Spleen (tissue), 7 donors: ENCODE results near the gene RAB23.

Experiments
- CTCF ChIP-seq, 11 experiments: fragments of 200-600 bp in 7 of 11; fragments of 450-650 bp in 4 of 11; sonication (generic) in 4 of 11; IDR thresholded peaks in 8 of 11; conservative IDR thresholded peaks in 3 of 11; 1 replicate in 7 of 11; 2 replicates in 4 of 11; pipeline versions ENCODE4 v1.4.0 to v1.8.0; 2016 to 2021; ENCODE audit warnings: antibody characterized with exemption in 11 of 11, inconsistent platforms in 4 of 11, mild to moderate bottlenecking in 1 of 11
- POLR2A ChIP-seq, 3 donors: fragments of 450-650 bp; IDR thresholded peaks; one replicate each; pipeline ENCODE4 v1.5.1; 2017; ENCODE audit warnings: antibody characterized with exemption in 3 of 3, mild to moderate bottlenecking in 1 of 3
- POLR2AphosphoS5 ChIP-seq, 3 donors: sonication (generic); formaldehyde crosslinking; IDR thresholded peaks; one replicate each; pipeline ENCODE4 v1.5.1; 2017; ENCODE audit warnings: antibody characterized with exemption in 3 of 3
- donor health status: DM: no; HTN: no; CAD: no; lungs with moderate emphysema.
- donor health status: DM: no; HTN: no; CAD: no.
- donor health status: DM: no; HTN: no; CAD: no.

GRCh38 chr6:57263739-57264138 lies 41.6 kb upstream of the RAB23 start:
- TF ChIP-seq CTCF (IDR thresholded peaks at IDR 0.05 in 8 of 11, conservative IDR thresholded peaks at IDR 0.05 in 3 of 11) (no peak), POLR2A (IDR thresholded peaks at IDR 0.05) (no peak), POLR2AphosphoS5 (IDR thresholded peaks at IDR 0.05) (no peak)
